ENCODE data around the gene SLC35F4.

GRCh38 chr14:57612946-57613345 lies 252.9 kb downstream of the SLC35F4 start:
- TF ChIP-seq, protein P1, sequence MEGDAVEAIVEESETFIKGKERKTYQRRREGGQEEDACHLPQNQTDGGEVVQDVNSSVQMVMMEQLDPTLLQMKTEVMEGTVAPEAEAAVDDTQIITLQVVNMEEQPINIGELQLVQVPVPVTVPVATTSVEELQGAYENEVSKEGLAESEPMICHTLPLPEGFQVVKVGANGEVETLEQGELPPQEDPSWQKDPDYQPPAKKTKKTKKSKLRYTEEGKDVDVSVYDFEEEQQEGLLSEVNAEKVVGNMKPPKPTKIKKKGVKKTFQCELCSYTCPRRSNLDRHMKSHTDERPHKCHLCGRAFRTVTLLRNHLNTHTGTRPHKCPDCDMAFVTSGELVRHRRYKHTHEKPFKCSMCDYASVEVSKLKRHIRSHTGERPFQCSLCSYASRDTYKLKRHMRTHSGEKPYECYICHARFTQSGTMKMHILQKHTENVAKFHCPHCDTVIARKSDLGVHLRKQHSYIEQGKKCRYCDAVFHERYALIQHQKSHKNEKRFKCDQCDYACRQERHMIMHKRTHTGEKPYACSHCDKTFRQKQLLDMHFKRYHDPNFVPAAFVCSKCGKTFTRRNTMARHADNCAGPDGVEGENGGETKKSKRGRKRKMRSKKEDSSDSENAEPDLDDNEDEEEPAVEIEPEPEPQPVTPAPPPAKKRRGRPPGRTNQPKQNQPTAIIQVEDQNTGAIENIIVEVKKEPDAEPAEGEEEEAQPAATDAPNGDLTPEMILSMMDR (IDR thresholded peaks at IDR 0.05), result no peak
- TF ChIP-seq POLR2A (IDR thresholded peaks at IDR 0.05), result no peak

Data from upper lobe of left lung (tissue), 4 donors.